ENCODE measurements around the gene CACNA2D4.

The CACNA2D4 gene

DNA sequence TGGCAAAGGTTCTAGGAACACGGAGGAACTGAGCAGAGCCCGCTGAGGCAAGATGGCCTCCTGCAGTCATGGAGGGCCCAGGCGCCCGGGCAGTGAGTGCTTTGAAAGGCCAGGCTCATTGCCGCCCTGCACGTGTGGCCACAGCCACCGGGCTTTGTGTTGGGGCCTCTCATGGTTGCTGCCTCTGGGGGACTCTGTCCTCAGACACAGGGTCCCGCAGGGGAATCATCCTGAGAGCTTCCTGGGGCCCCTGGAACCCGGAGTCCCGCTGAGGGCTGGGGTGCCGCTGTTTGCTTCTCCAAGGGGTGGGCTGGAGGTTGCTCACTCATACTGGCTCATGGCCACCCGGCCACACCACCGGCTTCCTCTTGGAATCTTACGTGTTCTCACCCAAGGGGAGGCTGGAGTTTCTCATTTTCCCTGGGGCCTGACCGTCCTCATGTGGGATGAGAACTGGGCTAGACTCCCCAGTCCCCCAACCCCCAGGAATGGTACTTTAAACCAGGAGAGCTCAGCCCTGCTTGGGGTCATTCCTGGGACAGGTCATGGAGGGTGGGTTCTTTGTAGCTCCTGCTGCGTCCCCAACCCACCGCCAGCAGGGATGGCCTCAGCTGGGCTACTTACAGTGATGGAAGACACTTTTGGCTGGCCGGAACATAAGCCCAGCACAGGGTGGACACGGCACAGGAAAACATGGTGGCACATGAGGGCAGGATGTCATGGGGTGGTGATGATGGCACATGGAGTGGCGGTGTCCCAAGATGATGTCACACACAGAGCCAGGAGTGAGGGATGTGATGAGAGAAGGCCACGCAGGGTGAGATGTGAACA is 119.2 kb downstream of the CACNA2D4 start:
- DNase-seq, result no peak

GRCh38 chr12:1798641-1799020 is 119.8 kb downstream of the CACNA2D4 start:
- no peak for DNase-seq

DNA sequence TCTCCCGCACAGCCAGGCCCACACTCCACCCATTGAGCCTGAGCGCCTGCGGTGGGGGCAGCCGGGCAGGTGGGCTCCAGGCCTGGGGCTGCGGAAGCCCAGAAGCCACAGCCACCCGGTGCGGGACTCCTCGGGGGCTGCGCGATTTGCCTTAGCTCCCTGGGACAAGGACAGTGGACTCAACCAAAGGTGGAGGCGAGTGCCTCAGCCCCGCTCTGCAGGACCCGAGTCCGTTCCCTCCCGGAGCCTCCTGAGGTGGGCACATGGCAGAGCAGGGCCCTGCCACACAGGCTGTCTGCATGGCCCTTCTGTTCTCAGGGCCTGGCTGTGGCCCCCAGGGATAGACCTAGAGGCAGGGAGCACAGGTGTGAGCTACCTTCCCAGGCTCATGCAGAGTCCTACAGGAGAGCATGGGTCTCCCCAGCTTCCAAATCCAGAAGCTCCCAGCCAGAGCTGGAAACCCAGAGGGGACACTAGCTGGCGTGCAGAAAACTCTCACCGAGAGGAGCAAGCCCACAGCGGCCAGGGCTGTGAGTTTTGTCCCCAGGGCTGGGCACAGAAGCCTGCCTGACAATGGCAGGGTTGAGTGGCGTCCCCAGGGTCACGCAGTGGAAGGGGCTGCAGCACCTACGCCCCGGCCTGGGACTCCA is 120.3 kb downstream of the CACNA2D4 start:
- no peak for DNase-seq

DNA sequence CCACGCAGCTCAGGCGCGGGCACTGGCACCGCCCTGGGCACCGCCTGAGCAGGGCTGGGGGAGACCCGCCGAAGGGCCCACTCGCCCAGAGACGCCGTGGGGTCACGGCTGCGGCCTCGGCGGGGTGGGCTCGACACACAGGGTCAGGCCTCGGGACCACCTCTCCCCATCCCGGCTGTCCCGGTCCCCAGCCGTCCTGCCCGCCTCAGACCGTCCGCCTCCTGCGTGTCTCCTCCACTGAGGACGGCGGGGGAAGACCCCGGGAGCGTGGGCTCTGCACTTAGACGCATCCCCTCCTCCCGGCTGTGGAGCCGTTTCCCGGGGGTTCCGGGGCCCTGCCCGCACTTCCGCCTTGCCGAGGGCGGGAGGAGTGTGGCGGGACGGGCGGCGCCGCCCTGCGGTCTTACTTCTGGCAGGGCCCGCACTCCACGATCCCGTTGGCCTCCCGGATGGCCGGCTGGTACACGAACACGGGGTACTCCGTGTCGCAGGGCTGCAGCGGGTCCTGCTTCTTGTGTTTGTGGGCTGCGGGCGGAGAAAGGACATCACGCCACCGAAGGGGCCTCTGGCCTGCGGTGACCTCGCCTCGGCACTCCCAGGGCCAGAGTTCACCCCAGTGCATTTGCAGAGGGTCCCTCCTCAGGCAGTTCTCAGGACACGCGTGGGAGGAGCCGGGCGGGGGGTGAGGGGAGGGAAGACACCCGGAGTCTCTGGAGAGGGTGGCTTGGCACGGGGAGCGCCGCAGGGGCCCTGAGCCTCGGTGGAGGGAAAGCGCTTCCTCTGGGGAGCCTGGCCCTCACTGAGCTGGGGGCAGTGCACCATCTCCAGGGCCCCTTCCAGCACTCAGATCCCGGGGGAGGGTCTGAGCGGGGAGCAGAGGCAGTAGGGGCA is 121.2 kb downstream of the CACNA2D4 start:
- peak; percentile 59 to 77 for DNase-seq

GRCh38 chr12:1796515-1797010 is 121.9 kb downstream of the CACNA2D4 start:
- DNase-seq, result peak; percentile 42 to 64

- DNase-seq, result peak; percentile 94 to 95
These were observed 122.5 kb downstream of the CACNA2D4 start for GRCh38 chr12:1795785-1796514.

- no peak for DNase-seq
These were observed 123.1 kb downstream of the CACNA2D4 start for GRCh38 chr12:1795221-1795784.

DNA sequence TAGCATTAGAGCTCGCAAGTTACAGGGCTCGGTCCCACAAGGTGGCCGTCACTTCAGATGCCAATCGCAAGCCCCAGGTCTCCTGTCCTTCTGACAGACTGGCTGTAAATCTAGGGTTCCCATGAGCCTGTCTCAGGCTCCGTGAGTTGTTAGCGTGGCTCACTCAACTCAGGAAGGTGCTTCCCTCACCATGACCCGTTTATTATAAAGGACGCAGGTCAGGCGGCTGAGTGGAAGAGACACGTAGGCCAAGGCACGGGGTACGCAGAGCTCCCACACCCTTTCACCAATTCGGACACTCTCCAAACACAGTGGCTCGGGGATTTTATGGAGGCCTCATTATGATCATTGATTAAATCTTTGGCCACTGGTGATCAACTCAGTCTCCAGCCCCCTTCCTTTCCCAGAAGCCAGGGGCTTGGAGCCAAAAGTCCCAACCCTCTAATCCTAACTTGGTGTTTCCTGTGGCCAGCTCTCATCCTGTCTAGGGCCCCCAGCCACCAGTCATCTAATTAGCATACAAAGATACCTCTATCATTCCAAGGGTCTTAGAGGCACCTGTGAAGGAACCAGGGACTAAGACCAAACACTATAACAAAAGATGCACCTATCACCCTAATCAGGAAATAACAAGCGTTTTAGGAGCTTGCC is 123.9 kb downstream of the CACNA2D4 start:
- no peak for DNase-seq

DNA sequence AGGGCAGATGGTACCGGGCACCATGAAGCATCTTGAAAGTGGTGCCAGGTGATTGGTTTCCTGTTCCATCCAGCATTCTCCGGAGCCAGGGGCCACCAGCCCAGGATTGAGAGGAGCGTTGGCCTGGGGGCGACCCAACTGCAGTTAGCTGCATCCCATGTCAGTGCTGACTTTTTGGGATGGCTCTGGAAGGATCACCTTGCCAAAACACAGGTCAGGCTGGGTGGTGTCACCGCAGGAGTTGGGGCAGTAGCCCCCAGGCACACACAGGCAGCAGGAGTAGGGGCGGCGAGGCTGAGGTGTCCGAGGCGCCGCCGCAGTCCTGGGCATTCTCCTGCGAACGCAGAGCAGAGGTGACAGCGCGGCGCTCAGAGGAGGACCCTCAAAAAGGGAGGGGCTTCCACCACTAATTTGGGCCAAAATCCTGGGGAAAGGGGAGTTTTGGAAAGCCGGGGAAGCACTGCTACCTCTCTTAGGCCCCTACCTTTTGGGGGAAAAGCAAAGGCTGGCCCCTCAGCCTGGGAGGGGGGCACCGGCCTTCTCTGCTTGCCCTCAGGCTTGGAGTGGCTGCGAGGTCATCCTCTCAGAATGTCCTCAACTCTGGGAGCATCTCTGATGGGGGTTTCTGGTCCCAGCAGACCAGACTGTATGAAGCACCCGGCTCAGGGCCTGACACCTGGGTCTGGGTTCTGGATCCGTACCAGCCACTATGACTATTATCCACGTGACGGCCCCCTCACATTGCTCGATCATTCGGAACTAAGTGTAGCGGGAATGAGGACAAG is 124.8 kb downstream of the CACNA2D4 start:
- no peak for DNase-seq

GRCh38 chr12:1792406-1792805 is 126.0 kb downstream of the CACNA2D4 start:
- no peak for DNase-seq

- peak; percentile 68 to 75 for DNase-seq
These were observed 127.2 kb downstream of the CACNA2D4 start for GRCh38 chr12:1791104-1791841.

GRCh38 chr12:1790444-1790843 is 128.0 kb downstream of the CACNA2D4 start:
- DNase-seq, result no peak

- DNase-seq, result no peak
These were observed 130.7 kb downstream of the CACNA2D4 start for GRCh38 chr12:1787714-1788113.

DNA sequence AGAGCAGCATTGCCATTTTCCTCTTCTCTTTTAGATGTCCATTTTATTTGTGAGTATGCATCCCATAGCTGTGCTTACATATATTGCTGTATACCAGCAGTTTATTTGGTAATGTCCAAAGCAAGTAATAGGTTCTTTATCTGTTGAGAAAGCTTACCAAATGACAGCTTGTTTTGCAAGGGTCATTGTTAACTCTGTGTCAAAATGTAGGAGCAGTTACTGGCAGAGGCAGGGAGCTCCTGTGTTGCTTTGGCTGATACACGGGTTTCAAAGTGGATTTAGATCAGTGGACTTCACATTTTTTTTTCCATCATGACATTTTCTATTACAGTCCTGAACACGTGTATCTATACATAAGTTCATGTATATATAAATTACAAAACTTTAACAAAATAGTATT is 136.2 kb downstream of the CACNA2D4 start:
- DNase-seq, result no peak

DNA sequence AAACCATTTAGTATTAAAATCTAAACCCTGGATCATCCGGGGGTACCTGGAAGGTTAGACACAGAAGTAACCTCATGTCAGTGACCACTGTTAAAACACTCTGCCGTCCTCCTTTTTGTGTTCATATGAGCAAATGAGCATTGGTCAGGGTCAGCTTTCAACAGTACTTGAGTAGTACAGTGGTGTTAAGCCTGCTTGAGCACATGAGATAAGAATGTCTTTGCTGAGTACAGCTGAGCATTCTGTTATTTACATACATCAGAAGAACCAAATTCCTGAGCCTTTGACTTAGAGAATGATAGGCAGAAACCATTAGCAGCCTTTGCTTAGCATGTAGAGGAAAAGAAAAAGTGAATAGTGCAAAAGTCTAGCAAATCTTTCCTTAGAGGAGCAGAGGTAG is 136.7 kb downstream of the CACNA2D4 start:
- DNase-seq, result no peak

GRCh38 chr12:1779783-1780182 is 138.7 kb downstream of the CACNA2D4 start:
- DNase-seq, result no peak

- no peak for DNase-seq
These were observed 139.5 kb downstream of the CACNA2D4 start for GRCh38 chr12:1778911-1779310.

DNA sequence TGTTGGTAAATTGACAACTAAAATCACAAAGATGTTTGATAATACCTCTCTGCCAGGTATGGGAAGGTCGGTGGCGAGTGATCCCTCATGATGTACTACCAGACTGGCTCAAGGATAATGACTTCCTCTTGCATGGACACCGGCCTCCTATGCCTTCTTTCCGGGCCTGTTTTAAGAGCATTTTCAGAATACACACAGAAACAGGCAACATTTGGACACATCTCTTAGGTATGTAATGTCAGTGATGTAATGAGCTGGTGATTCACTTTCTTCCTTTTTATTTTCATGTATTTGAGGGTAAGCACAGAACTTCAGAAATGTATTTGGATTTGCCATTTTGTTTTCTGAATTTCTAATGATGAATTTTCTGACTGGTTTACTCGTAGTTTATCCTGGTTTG is 140.7 kb downstream of the CACNA2D4 start:
- no peak for DNase-seq

GRCh38 chr12:1776170-1776921 is 142.1 kb downstream of the CACNA2D4 start:
- no peak for DNase-seq
